Measurements from ENCODE around the gene PPP1R12A. TPM values are rescaled to one million over a fixed set of nuclear protein-coding genes. Genes with fewer than 3 reads are reported as not detected.
"Not testable (repeated sequence)": the region's sequence is repeated elsewhere in the genome, so short reads cannot be mapped to it uniquely, and the experiment has no call there.

The PPP1R12A gene
- total and polyA plus RNA-seq, 8 donors: 6.1 to 31.7 (median 14.8) TPM

GRCh38 chr12:79949098-79949497, 14.2 kb upstream of the PPP1R12A start:
- Histone ChIP-seq H3K36me3 (no peaks in the 10 kb centered on the region), H3K4me1 (peaks cover 0 to 5% (median 0%) of the 10 kb centered on the region in 3 donors), H3K9me3 (no peaks in the 10 kb centered on the region), H3K4me3 (no peak overlapping the region), H3K27ac (no peak overlapping the region), H3K27me3 (no peaks in the 10 kb centered on the region)
- FAIRE-seq (no peak), DNase-seq (no peak), ATAC-seq (no peak)
- TF ChIP-seq, protein P1, sequence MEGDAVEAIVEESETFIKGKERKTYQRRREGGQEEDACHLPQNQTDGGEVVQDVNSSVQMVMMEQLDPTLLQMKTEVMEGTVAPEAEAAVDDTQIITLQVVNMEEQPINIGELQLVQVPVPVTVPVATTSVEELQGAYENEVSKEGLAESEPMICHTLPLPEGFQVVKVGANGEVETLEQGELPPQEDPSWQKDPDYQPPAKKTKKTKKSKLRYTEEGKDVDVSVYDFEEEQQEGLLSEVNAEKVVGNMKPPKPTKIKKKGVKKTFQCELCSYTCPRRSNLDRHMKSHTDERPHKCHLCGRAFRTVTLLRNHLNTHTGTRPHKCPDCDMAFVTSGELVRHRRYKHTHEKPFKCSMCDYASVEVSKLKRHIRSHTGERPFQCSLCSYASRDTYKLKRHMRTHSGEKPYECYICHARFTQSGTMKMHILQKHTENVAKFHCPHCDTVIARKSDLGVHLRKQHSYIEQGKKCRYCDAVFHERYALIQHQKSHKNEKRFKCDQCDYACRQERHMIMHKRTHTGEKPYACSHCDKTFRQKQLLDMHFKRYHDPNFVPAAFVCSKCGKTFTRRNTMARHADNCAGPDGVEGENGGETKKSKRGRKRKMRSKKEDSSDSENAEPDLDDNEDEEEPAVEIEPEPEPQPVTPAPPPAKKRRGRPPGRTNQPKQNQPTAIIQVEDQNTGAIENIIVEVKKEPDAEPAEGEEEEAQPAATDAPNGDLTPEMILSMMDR (IDR thresholded peaks at IDR 0.05): no peak
- intact Hi-C loops (cut with DNase I): no loop called here
- WGBS, 2 donors: 73 to 100% methylated on average over 1 of the region's 1 CpG

DNA sequence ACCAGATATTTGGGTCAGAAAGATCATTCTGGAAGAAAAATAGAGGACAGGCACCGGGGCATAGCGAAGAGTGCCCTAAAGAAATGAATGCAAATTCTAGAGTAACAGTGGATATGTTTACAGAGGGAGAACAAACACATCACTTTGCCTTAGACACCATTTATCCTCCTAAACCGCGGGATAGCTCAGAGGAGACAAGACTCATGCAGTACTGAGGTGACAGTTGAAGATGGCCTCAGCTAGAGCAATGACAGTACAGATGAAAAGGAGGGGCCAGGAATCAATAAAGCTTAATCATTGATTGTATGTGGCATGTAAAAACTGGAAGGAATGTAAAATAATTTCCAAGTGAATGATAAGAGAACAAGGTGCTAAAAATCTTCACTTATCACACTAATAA, 10.5 kb upstream of the PPP1R12A start:
- ATAC-seq: no peak
- no peaks in the 10 kb centered on the region for H3K9me3 ChIP-seq
- peaks cover 0 to 5% (median 0%) of the 10 kb centered on the region in 3 donors for H3K4me1 ChIP-seq
- no peaks in the 10 kb centered on the region for H3K27me3 ChIP-seq
- FAIRE-seq: no peak
- TF ChIP-seq, protein P1 (IDR thresholded peaks at IDR 0.05): no peak
- H3K27ac ChIP-seq: no peak overlapping the region
- H3K36me3 ChIP-seq: no peaks in the 10 kb centered on the region
- no peak overlapping the region for H3K4me3 ChIP-seq
- 12 to 14% methylated on average over 4 of the region's 4 CpGs for WGBS, 2 donors
- DNase-seq: no peak
- intact Hi-C loops (cut with DNase I): no loop called here

DNA sequence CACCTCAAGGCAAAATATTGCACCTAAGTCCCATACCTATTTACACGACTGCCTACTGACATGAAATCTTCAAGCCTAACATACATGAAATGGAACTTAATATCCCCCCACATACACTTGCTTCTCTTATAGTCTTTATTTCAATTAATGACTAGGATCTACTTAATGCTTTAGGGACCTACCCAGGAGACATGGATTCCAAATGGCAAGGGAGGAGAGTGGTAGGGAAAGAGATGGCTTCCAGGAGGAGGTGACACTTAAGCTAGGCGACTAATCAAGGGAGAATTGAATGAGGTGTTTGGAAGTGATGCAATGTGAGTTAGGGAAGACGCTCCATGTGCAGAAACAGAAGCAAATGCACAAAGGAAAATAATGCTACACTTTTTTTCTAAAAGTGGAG, 9.7 kb upstream of the PPP1R12A start:
- intact Hi-C loops (cut with DNase I): no loop called here
- 82 to 87% methylated on average over 3 of the region's 3 CpGs for WGBS, 2 donors
- FAIRE-seq (no peak), ATAC-seq (no peak), DNase-seq (no peak)
- Histone ChIP-seq H3K36me3 (no peaks in the 10 kb centered on the region), H3K27ac (no peak overlapping the region), H3K9me3 (no peaks in the 10 kb centered on the region), H3K4me3 (no peak overlapping the region), H3K4me1 (peaks cover 0 to 5% (median 0%) of the 10 kb centered on the region in 3 donors), H3K27me3 (no peaks in the 10 kb centered on the region)
- TF ChIP-seq, protein P1 (IDR thresholded peaks at IDR 0.05): no peak

- ATAC-seq: not testable (repeated sequence)
Observed at GRCh38 chr12:79942846-79943245, 7.9 kb upstream of the PPP1R12A start.

GRCh38 chr12:79939728-79940310, 4.9 kb upstream of the PPP1R12A start:
- H3K27ac ChIP-seq: no peak overlapping the region
- no peak overlapping the region for H3K4me3 ChIP-seq
- WGBS, 2 donors: 85 to 93% methylated on average over 1 of the region's 1 CpG
- H3K9me3 ChIP-seq: no peaks in the 10 kb centered on the region
- TF ChIP-seq, protein P1 (IDR thresholded peaks at IDR 0.05): no peak
- FAIRE-seq: no peak
- peaks cover 0 to 10% (median 0%) of the 10 kb centered on the region in 3 donors for H3K4me1 ChIP-seq
- H3K27me3 ChIP-seq: no peaks in the 10 kb centered on the region
- intact Hi-C loops (cut with DNase I): no loop called here
- DNase-seq: no peak
- H3K36me3 ChIP-seq: no peaks in the 10 kb centered on the region
- ATAC-seq: no peak

More at GRCh38 chr12:79942846-79943245, 7.9 kb upstream of the PPP1R12A start:
- H3K4me3 ChIP-seq; H3K27me3 ChIP-seq; intact Hi-C loops (cut with DNase I); H3K4me1 ChIP-seq; FAIRE-seq; H3K27ac ChIP-seq; H3K9me3 ChIP-seq; DNase-seq; H3K36me3 ChIP-seq: not testable (repeated sequence)
- 95 to 100% methylated on average over 2 of the region's 2 CpGs for WGBS, 2 donors
